BJ (cell line): ENCODE data around the gene C1orf52. TPM values are rescaled to one million over a fixed set of nuclear protein-coding genes. Genes with fewer than 3 reads are reported as not detected.

Experiments used
- CTCF ChIA-PET: fragments of 350-600 bp; formaldehyde crosslinking; extraction: SDS; loops from one replicate; lab custom pipeline; 2021; ENCODE audit warnings: antibody characterized with exemption, inconsistent platforms; lab: Yijun Ruan, JAX
- POLR2A ChIA-PET: fragments of 300-600 bp; sonication (Branson Sonifier 250); formaldehyde crosslinking; extraction: SDS; loops from one replicate; lab custom pipeline; 2021; ENCODE audit warnings: antibody characterized with exemption; lab: Charles Lee
- DNase-seq: peaks from one replicate; pipeline ENCODE4 v3.0.0-alpha.2; 2011; ENCODE audit warnings: low read depth
- H3K27me3 ChIP-seq: 2 replicates; pipeline ENCODE4 v1.6.0; 2011; ENCODE audit warnings: low read length; ENCODE audit not compliant: control insufficient read depth, insufficient read depth
- H3K36me3 ChIP-seq: 2 replicates; pipeline ENCODE4 v1.5.1; 2011; ENCODE audit warnings: low read length; ENCODE audit not compliant: control insufficient read depth, insufficient read depth
- H3K4me3 ChIP-seq: 2 replicates; pipeline ENCODE4 v1.5.1; 2011; ENCODE audit warnings: low read depth, mild to moderate bottlenecking, control low read depth, low read length
- polyA plus RNA-seq: library from polyadenylated mRNA; depleted of rRNA; stranded (reverse); fragments of >200 nt; gene quantifications from 2 replicates; pipeline ENCODE4 v1.2.3, GENCODE V29; 2011
- TF ChIP-seq, protein P1 (sequence below): IDR thresholded peaks from 2 replicates; pipeline ENCODE4 v1.5.1; 2011; ENCODE audit warnings: low read depth, mild to moderate bottlenecking, control low read depth, inconsistent platforms, low read length, moderate library complexity; ENCODE audit not compliant: insufficient read depth

C1orf52 gene
- polyA plus RNA-seq, 1 experiment: 29.6 TPM

- CTCF ChIA-PET: interaction anchor here (0.7 to 2.9 kb wide), 5 partner anchors 10 to 122 kb away, joined by 3 to 16 read pairs (median 4); no protein-coding TSS in a partner anchor
- no peak for DNase-seq
- Histone ChIP-seq H3K27me3 (no peaks in the 10 kb centered on the region), H3K4me3 (no peak overlapping the region), H3K36me3 (no peaks in the 10 kb centered on the region)
- TF ChIP-seq, protein P1, sequence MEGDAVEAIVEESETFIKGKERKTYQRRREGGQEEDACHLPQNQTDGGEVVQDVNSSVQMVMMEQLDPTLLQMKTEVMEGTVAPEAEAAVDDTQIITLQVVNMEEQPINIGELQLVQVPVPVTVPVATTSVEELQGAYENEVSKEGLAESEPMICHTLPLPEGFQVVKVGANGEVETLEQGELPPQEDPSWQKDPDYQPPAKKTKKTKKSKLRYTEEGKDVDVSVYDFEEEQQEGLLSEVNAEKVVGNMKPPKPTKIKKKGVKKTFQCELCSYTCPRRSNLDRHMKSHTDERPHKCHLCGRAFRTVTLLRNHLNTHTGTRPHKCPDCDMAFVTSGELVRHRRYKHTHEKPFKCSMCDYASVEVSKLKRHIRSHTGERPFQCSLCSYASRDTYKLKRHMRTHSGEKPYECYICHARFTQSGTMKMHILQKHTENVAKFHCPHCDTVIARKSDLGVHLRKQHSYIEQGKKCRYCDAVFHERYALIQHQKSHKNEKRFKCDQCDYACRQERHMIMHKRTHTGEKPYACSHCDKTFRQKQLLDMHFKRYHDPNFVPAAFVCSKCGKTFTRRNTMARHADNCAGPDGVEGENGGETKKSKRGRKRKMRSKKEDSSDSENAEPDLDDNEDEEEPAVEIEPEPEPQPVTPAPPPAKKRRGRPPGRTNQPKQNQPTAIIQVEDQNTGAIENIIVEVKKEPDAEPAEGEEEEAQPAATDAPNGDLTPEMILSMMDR: no peak
- POLR2A ChIA-PET: no interaction called here
These were observed 29.8 kb downstream of the C1orf52 start for GRCh38 chr1:85229574-85230097.

GRCh38 chr1:85228972-85229371 is 30.5 kb downstream of the C1orf52 start:
- POLR2A ChIA-PET: interaction anchor here (0.6 kb wide), 1 partner anchor 25 kb away, joined by 4 read pairs; no protein-coding TSS in a partner anchor
- no peak for DNase-seq
- no peaks in the 10 kb centered on the region for H3K36me3 ChIP-seq
- TF ChIP-seq, protein P1: no peak
- H3K4me3 ChIP-seq: no peak overlapping the region
- CTCF ChIA-PET: interaction anchor here (0.7 to 2.9 kb wide), 3 partner anchors 11 to 119 kb away, joined by 3 to 16 read pairs (median 7); no protein-coding TSS in a partner anchor
- no peaks in the 10 kb centered on the region for H3K27me3 ChIP-seq

GRCh38 chr1:85225624-85226380 is 33.7 kb downstream of the C1orf52 start:
- no peak for DNase-seq
- TF ChIP-seq, protein P1: no peak
- POLR2A ChIA-PET: no interaction called here
- no peaks in the 10 kb centered on the region for H3K27me3 ChIP-seq
- CTCF ChIA-PET: no interaction called here
- no peak overlapping the region for H3K4me3 ChIP-seq
- no peaks in the 10 kb centered on the region for H3K36me3 ChIP-seq

- H3K4me3 ChIP-seq: no peak overlapping the region
- no peaks in the 10 kb centered on the region for H3K27me3 ChIP-seq
- ChIA-PET POLR2A (interaction anchor here (0.5 kb wide), 1 partner anchor 358 kb away, joined by 3 read pairs; no protein-coding TSS in a partner anchor), CTCF (interaction anchor here (0.6 to 1.0 kb wide), 5 partner anchors 9 to 35 kb away, joined by 3 to 4 read pairs (median 3); no protein-coding TSS in a partner anchor)
- no peaks in the 10 kb centered on the region for H3K36me3 ChIP-seq
- TF ChIP-seq, protein P1: no peak
- DNase-seq: no peak
These were observed 34.5 kb downstream of the C1orf52 start for GRCh38 chr1:85224734-85225623.
